ENCODE results near the gene GLYATL1B.
"Not testable (repeated sequence)": the region's sequence is repeated elsewhere in the genome, so short reads cannot be mapped to it uniquely, and the experiment has no call there.

Gene GLYATL1B

GRCh38 chr11:59097113-59097708, 11.1 kb downstream of the GLYATL1B start:
- DNase-seq, result peak; percentile 73

- not testable (repeated sequence) for DNase-seq
These were observed 11.8 kb downstream of the GLYATL1B start for GRCh38 chr11:59097938-59098337.

GRCh38 chr11:59102259-59102765, 16.2 kb downstream of the GLYATL1B start:
- DNase-seq, result peak; percentile 58

DNA sequence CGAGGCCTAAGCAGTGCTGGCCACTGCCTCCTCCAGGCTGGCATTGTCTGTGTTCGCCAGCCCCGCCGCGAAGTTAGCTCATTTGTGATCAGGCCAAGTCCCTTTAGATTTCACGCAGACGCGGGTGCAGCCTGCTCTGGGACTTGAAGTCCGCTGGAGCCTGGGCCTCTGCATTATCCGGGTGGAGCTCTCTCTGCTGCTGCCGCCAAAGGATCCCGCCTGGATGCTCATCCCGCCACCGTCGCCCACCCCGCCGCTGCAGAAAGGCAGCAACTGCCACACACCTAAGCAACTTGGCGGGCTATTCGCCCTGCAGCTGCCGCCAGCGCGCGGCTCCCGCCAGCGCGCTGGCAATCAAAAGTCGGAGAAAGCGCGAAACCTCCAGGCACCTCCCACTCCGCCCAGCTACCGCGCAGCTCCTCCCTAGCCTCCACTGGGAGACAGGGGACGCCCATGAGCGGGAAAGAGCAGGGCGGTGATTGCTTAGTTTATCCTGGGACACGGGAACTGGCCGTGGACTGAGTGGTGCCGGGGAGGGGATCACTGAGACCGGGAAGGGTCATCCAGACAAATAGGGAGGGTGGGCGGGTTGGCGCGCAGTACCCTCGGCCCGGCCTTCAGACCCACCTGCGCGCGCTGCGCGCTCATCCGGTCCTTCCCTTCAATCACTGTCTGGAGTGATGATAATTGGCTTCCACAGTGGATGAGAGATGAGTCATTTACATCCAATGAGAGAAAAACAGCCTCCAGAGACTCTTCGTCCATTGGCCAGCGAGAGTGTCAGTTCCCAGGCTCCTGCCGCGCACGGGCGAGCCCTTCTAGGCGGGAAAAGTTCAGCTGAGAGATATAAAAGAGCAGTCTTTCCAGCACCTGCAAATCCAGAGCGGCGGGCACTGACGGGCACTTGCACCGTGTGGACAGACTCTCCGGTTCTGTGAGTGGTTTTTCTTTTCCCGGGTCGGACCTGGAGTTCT, 20.5 kb downstream of the GLYATL1B start, which contains the start of gene FAM111B:
Gene FAM111B (plus strand): TSS at position 875 of the 974 bp plus-strand sequence. CDS start 2,389 bp downstream, outside the sequence.
- peak; percentile 77 for DNase-seq

DNA sequence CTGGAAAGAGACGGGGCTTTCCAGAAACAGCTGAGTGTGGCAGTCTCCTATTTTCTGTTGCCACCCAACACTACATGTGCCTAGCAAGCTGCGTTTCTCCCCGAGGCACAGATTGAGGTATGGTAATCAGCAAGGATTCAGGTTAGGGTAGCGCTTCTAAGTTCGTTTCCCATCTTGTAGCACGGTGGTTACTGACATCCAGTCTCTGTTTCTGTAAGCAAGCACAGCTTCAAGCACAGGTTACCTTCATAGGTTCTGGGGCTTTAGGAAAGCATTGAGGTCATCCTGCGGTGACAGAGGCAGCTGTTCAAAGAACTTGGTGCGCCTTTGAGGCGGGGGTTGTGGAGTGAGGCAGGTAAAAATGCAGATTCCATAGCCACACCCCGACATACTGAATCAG, 21.6 kb downstream of the GLYATL1B start:
- DNase-seq, result not testable (repeated sequence)

DNA sequence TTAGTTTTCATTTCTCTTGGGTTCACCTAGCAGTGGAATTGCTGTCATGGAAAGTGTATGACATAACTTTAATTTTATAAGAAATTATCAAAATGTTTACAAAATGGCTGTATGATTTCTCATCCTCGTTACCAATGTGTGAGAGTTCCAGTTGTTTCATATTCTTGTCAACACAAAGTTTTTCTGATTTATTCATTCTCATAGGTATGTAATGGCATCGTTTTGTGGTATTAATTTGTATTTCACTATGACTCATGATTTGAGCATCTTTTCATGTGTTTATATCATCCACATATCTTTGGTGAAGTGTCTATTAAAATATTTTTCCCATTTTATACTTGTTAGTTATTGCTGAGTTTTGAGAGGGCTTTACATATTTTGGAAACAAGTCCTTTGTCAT, 26.4 kb downstream of the GLYATL1B start:
- no peak for DNase-seq

DNA sequence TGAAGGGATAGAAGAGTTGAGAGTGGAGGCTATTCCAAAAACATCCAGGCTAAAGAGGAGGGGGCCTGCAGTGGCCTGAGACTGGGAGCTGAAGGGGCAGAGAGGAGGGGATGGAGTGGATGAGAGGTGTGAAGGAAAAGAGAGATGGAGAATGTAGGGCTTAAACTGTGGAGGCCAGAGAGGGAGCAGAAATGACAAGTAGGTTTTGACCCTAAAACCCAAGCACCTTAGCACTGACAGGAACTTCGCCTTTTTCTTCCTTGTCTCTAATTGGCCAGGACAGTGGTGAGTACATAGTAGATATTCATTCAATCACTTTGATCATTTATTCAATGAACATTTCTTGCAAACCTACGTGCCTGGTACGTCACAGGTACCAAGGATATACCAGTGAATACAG, 28.2 kb downstream of the GLYATL1B start:
- DNase-seq, result no peak

GRCh38 chr11:59115553-59115952, 29.4 kb downstream of the GLYATL1B start:
- no peak for DNase-seq

DNA sequence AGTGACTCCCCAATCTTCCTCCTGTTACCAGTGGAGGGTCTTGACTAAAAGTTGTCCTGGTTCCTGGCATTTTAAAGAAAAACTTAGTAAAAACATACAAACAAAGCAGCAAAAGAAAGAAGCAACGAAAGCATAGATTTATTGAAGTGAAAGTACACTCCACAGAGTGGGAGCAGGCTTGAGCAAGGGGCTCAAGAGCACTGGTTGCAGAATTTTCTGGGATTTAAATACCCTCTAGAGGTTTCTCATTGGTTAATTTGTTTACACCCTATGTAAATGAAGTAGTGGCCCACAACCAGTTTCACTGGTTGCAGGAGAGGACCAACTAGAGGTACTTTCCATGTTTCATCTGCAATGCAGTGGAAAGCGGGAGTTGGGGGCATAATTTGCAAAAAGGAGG, 31.7 kb downstream of the GLYATL1B start:
- no peak for DNase-seq

DNA sequence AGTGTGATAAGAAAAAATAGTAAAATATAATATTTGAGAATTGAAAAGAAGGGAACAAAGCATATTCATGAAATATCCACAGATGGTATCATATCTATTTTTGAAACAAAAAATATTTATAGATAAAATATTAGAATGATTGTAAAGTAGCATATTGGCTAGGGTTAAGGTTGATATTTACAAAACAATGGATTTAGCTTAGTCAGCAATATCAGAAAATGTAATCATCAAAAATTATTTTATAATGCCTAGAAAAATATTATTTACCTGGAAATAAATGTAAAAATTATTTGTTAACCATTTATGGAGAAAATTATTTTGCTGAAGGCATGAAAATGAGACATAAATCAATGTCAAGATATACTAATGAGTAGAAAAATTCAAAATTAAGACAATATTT, 33.7 kb downstream of the GLYATL1B start:
- no peak for DNase-seq

- DNase-seq, result peak; percentile 88
These were observed 49.7 kb downstream of the GLYATL1B start for GRCh38 chr11:59135648-59136461.

DNA sequence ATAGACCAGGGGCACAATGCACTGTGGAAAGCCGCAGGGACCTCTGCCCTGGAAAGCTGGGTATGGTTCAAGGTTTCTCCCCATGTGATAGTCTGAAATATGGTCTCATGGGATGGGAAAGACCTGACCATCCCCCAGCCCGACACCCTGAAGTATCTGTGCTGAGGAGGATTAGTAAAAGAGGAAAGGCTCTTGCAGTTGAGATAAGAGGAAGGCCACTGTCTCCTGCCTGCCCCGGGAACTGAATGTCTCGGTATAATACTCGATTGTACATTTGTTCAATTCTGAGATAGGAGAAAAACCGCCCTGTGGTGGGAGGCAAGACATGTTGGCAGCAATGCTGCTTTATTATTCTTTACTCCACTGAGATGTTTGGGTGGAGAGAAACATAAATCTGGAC, 50.4 kb downstream of the GLYATL1B start:
- not testable (repeated sequence) for DNase-seq

GRCh38 chr11:59137190-59137589, 51.1 kb downstream of the GLYATL1B start:
- DNase-seq, result no peak

- no peak for DNase-seq
These were observed 52.5 kb downstream of the GLYATL1B start for GRCh38 chr11:59138643-59139042.

- no peak for DNase-seq
These were observed 55.1 kb downstream of the GLYATL1B start for GRCh38 chr11:59141191-59141590.

DNA sequence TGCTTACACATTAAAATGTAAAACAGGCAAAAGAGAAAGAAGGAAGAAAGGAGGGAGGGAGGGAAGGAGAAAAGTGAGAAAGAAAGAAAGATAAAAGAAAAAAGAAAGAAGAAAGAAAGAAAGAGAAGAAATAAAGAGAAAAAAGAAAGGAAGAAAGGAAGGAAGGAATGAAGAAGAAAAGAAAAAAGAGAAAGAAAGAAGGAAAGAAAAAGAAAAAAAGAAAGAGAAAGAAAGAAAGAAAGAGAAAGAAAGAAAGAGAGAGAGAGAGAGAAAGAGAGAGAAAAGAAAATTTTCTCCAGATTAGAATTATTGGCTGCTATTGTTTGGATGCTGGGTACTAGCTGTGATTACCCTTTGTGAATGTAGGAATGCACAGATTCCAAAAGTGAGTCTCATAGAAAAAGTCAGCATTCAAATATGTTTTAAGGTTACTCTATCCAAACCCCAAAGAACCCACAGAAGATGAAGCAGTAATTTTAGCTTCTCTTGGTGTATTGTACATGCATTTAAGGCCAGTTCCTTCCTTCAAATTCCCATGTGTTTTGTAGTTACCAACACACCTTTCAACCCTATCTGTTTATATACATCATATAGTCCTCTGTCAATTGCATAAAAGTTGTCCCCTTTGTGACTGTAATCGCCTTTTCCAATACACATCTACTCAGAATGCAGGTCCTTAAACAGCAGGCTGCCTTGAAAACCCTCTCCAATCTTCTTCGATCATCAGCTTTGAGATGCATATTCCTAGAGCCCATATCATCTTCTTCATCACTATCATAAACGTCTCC, 55.8 kb downstream of the GLYATL1B start:
- DNase-seq, result no peak

DNA sequence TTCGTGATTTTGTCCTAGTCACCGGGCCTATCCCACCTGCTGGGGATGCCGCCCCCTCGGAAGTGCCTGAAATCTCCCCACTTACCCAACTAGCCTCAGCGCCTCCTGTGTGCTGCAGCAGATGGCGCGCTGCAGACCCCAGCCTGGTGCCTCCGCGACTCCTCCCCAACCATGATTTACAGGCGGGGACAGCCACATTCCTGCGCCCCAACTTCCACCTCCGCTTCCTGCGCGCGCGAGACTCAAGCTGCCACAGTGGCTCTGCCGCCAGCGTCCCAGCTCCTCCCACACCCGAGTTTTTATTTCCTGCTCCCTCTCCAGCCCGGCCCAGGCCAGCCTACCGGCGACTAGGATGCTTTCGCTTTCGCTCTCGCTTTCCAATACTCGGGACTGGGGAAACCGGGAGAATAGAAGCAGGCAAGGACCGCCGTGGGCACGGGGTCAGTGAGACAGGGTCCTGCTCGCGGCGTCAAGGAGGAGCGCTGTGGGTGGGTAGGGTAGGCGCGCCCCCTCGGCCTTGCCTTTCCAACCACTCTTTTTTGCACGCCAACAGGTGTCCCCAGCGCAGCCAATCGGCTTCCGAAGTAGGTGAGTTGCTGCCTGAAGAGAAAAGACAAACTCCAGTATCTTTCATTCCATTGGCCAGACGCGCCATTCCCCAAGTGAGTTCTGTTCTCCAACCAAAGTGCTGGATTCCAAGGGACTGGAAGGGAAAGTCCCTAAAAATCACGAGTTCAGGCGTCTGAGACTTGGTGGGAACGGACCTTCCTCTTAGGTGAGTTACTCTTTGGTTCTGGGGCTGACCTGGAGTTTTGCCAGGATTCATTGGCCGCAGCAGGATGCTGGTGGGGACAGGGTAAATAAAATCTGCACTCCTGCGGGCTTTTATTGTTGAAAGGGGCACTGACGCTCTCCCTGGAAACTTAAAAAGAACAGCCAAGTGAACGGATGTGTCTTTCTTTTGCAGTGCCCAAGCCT, 56.7 kb downstream of the GLYATL1B start, which contains the start of gene FAM111A:
Gene FAM111A (plus strand): TSS at position 327 of the 978 bp plus-strand sequence. CDS start 6,017 bp downstream, outside the sequence.
- peak; percentile 89 for DNase-seq

DNA sequence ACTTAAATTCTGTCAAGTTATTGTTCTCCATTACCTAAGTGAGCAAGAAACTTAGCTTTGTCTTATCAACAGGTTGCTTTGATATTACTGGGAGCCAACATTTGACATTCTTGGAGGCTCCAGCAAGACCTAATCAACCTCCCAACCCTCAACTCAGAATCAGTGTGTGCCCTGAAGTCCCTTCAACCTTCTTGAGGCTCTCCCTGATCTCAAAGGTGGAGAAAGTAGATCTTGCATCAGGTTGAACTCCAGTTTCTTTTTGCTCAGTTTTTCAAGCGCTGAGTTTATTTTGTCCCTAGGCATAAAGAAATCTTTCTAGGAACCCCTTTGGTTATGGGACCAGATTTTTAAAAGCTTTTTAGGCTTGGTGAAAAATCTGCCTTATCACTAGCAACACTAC, 58.0 kb downstream of the GLYATL1B start:
- no peak for DNase-seq

Data from CD4-positive, alpha-beta T cell treated with Interleukin-12 subunit alpha and Interleukin-12 subunit beta, for 1 hour (primary cell).